Activated gamma-delta T cell treated with Interleukin-2 at 50 U/mL for 16 hours (primary cell): ENCODE data around the gene ADSL.
"Not testable (repeated sequence)": the region's sequence is repeated elsewhere in the genome, so short reads cannot be mapped to it uniquely, and the experiment has no call there.

ENCODE experiments used
- DNase-seq: peaks from one replicate; pipeline ENCODE4 v3.0.0-alpha.2; 2020

ADSL gene

GRCh38 chr22:40346185-40347118, at the start of gene ADSL:
Gene ADSL, plus strand, starts transcription at chr22:40346500. Its CDS starts 59 bp downstream, at chr22:40346559.
- DNase-seq, result peak; percentile 81

- DNase-seq, result no peak
Measured at GRCh38 chr22:40300316-40300715, 46.0 kb upstream of the ADSL start.

GRCh38 chr22:40300884-40301672, 45.2 kb upstream of the ADSL start:
- no peak for DNase-seq

- no peak for DNase-seq
Measured at GRCh38 chr22:40302149-40302548, 44.2 kb upstream of the ADSL start.

GRCh38 chr22:40305625-40306024, 40.7 kb upstream of the ADSL start:
- DNase-seq, result no peak

- DNase-seq, result no peak
Measured at GRCh38 chr22:40308999-40309573, 37.2 kb upstream of the ADSL start.

- no peak for DNase-seq
Measured at GRCh38 chr22:40309631-40310030, 36.7 kb upstream of the ADSL start.

- no peak for DNase-seq
Measured at GRCh38 chr22:40310081-40310767, 36.1 kb upstream of the ADSL start.

GRCh38 chr22:40310768-40311120, 35.6 kb upstream of the ADSL start:
- no peak for DNase-seq

GRCh38 chr22:40311646-40312045, 34.7 kb upstream of the ADSL start:
- not testable (repeated sequence) for DNase-seq

- no peak for DNase-seq
Measured at GRCh38 chr22:40312050-40312449, 34.2 kb upstream of the ADSL start.

GRCh38 chr22:40313007-40313406, 33.3 kb upstream of the ADSL start:
- DNase-seq, result no peak

- no peak for DNase-seq
Measured at GRCh38 chr22:40314041-40314440, 32.3 kb upstream of the ADSL start.

GRCh38 chr22:40320687-40321086, 25.6 kb upstream of the ADSL start:
- DNase-seq, result no peak

- DNase-seq, result no peak
Measured at GRCh38 chr22:40322021-40322420, 24.3 kb upstream of the ADSL start.

GRCh38 chr22:40322818-40323447, 23.4 kb upstream of the ADSL start:
- no peak for DNase-seq

GRCh38 chr22:40323681-40324171, 22.6 kb upstream of the ADSL start:
- peak; percentile 26 for DNase-seq

- peak; percentile 52 for DNase-seq
Measured at GRCh38 chr22:40324468-40325305, 21.6 kb upstream of the ADSL start.

GRCh38 chr22:40325315-40325714, 21.0 kb upstream of the ADSL start:
- DNase-seq, result peak; percentile 70

- DNase-seq, result no peak
Measured at GRCh38 chr22:40326905-40327735, 19.2 kb upstream of the ADSL start.
